NCI-H128 (cell line): Measurements from ENCODE around the gene GSE1.

ENCODE experiments used
- DNase-seq: peaks from one replicate; lab custom pipeline; 2025; ENCODE audit not compliant: unreplicated experiment; lab: John Stamatoyannopoulos, UW

Gene GSE1

DNA sequence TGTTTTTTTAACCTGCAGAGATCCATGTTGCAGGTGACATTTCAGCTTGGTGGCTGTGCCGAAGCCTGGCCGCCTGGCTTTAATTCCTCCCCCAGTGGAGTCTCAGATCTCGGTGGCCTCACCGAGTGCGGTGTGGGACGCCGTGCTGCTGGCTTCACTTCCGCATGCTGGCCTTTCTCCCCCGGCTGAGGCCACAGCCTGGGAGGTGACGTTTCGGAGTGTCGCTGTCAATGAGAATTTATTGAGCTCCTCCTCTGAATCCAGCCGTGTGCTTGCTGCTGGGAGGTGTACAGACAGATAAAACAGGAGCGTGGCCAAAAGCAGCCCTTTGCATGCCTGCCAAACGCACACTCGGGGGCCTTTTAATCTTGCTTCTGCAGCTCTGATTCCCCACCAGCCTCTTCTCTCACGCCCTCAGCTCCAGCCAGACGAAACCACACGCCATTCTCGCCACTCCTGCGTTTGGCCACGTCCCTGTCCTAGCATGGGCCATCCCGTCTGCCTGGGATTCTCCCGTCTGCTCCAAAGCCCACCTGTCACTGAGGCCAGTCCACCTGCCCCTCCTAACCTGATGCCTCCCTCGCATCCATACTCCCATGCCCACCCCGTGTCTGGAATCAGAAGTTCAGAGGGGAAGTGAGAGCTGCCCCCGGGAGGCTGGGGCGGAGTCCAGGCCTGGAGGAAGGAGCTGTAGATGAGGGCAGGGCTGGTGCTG, 3.6 kb downstream of the GSE1 start:
- DNase-seq, result no peak

DNA sequence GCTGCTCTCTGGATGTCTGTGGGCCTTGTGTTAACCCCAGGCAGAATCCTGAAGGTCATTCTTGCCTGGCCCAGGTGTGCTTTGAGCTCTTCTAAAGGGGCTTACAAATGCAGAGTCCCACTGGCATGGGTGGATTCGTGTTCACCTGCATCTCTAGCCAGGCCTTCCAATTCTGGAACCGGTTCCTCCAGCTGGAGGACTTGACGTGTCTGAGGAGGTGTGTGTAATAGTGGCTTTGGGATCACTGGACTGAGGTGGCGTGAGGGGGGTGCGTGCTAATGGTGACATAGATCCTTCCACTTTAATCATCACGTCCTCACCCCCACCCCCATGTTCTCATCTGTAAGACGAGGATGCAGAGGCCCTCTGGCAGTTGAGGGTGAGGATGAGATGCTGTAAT, 4.8 kb downstream of the GSE1 start:
- DNase-seq, result no peak

DNA sequence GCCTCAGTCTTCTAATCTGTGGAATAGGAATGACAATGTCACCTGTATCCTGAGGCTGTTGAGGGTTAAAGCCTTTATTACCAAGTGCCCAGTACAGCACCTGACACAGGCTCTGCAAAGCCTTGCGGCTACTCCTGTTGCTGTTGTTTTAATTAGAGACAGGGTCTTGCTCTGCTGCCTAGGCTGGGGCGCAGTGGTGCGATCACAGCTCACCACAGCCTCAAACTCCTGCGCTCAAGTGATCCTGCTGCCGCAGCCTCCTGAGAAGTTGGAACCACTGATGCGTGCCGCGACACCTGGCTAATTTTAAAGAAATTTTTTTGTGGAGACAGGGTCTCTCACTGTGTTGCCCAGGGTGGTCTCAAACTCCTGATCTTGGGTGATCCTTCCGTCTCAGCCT, 5.4 kb downstream of the GSE1 start:
- DNase-seq, result no peak

DNA sequence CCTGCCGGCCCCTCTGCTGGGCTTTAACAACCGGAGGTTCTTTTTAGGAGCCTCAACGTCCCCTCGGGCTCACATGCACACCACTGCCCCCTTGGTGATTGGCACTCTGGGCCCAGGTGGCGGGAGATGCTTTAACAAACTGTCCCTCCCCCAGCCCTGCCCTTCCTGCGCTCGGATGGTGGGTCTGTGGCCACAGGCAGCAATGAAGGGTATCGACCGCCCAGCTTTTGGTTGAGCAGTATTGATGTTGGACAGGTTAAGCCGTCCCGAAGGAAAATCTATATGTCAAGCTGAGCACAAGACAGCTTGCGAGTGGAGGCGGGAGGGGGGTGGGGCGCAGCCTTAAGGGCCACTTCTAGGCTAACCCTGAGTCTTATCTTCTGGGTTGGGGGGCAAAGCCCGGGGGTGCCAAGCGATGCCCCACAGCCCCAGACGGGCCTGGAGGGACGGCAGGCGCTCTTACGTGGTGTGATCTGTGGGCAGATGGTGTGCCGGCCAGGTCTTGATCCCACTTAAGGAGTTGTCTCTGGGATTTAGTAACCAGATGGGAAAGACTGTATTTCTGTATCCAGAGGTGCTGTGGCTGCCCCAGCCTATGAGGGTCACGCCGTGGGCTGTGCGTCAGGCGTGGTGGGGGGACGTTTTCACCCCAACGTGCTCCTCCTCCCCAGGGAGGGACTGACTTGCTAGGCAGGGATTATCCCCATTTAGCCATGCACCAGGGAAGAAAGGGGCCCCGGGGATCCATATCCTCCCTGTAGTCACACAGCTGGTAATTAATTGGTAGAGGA, 6.2 kb downstream of the GSE1 start:
- no peak for DNase-seq

DNA sequence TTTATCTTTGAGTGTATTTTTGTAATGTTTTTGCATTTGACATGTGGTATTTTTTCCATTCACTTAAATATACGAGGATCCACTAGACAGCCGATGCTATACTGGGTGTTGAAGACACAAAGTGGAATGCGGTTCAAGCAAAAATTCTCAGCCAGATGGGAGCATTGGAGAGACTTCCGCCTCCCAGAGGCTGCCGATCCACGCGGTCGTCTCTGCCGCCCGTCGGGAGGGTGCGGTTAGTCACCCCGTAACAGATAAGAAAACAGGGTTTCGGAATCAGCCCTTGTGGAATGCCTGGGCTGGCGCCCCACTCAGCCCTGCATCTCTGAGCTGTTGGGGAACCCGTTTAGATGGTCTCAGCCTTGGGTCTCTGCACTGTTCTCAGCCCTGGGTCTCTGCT, 7.3 kb downstream of the GSE1 start:
- DNase-seq, result no peak

DNA sequence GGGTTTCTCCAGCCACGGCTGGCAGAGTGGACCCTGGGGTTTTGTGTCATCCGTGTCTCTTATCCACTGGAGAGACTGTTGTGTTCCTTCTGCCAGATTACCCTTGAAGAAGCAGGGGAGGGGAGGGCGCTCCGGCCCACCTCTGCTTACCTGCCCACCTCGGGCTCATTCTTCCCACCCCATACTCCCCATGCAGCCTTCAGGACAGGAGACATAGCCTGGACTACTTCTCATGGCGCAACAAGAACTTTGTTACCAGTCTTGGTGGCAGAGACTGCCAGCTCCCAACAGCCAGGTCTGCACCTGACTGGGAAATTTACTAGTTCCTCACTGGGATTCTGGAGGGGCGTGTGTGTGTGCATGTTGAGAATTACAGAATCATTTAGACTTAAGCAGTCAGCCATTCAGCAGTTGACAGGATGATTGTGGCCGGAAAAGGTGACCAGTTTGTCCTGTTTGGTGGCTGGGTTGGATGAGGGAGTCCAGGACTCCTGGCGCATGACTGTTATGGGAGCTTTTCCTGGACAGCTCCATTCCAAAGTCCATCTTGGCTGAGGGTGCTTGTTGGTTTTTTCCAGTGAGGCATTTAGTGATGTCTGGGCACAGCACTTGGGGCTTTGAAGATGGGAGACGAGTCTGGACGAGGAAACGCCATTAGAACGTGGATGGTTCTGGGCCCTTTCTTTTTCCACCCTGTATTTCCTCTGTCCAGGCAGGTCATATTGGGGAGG, 8.7 kb downstream of the GSE1 start:
- no peak for DNase-seq

DNA sequence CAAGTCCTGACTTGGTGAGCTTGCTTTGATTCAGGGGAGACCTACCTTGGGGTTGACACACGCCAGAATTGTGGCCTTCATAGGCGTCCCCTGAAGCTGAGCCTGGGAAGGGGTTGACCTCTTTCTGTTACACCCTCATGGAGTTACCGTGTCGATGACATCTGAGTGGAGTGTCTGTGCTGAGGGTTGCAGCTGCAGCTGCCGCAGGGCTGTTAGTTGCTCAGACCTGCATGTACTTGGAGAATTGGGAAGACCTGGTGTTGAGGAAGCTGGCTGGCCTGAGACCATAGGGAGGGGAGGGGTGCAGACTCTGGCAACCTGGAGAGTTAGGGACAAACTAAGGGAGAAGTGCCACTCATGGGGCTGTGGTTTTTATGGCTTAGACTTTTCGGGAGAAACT, 9.6 kb downstream of the GSE1 start:
- no peak for DNase-seq

DNA sequence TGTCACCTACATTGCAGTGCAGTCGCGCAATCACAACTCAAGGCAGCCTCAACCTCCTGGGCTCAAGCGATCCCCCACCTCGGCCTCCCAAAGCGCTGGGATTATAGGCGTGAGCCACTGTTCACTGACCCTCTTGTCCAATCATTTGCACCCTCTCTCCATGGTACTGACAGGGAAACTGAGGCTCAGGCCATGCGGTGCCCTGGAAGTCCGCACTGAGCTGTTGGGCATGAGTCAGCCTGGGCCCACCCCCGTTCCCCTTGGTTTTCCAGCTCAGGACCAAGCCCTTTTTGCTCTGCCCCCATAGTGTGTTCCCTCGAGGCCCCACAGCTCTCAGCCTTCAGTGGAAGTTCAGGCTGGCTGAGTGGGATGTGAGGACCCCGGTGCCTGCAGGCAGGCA, 10.1 kb downstream of the GSE1 start:
- DNase-seq, result no peak

DNA sequence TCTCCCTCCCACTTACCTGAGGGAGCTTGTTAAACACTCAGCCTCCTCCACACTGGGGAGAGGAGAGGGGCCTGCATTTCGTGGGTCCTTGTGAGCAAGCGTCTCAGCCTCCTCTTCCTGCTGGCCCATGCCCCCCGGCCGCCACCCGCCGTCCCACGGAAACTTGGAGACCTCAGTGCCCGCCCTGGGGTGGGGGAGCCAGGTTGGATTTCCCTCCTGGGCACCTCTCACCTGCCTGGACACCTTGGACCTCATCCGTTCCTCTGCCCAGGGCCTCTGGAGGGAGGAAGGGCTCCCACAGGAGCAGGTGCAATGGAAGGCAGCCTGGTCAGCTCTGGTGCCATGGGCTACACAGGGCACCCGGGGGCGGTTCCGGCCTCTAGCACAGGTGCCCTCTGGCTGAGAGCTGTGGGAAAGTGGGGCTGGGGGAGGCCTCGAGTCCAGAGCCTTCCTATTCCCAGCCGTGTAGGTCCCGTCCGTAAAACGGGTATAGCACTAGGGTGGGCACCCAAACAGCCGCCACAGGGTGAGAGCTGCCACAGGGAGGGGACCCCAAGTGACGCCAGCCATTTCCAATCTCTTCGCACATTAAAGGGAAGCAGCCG, 11.0 kb downstream of the GSE1 start:
- no peak for DNase-seq

DNA sequence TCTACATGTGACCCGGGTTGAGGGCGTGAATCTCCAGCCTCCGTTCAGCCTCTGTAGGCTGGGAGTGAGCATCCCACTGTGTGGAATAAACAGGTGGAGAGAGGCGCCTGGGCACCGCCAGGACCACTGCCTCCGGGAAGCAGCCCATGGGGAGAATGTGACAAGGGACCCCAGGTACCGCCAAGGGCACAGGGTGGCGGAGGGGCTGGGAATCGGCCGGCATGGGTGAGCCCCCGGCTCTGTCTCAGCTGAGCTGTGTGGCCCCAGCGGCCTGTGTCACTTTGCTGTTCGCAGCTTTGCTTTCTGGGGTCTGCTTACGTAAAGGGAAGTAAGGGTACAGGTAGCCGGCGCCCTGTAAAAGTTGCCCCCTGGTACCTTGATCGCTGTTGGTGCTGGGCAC, 11.5 kb downstream of the GSE1 start:
- no peak for DNase-seq

DNA sequence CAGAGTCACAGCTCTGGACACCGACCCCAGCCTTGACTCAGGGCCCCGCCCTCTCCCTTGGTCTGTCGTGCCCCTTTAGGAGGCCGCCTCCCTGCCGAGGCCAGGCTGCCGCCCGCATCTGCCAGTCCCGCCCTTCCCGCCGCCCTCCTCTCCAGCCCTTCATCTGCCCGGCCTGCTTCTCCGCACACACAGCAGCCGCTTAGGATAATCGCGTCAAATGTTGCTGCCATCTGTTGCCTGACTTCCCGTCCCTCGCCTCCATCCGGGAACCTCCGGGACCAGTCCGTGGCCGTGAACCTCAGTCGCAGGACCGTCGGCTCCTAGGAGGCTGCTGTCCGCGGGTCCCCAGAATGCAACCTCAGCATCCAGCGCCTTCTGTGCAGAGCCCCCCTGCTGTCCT, 11.9 kb downstream of the GSE1 start:
- no peak for DNase-seq

DNA sequence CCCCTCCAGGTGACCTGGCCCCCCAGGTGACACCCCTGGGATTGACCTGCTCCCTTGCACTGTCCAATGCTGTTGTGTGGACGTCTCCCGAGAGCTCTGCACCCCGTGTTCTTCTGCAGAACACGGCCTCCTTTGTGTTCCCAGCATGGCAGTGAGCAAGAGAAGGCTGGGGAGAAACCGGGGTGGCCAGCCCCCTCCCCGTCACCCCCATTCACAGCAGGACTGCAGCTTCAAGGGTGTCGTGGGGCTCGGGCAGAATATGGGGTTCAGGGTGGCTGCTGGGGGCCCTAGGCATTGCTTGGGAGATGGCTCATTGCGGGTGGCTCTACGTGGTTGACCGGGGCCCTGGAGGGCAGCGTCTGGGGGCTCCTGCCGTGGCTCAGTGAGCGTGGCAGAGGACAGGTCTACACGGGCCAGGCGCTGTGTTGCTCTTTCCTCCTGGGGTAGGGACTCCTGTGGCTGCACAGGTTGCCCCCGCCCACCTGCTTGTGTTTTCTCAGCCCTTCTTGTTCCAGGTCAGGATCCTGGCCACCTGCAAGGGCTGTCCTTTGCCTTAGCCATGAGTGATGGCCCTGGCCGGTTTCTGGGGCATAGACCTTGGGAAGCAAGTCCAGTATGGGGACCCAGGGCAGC, 12.5 kb downstream of the GSE1 start:
- DNase-seq, result no peak

DNA sequence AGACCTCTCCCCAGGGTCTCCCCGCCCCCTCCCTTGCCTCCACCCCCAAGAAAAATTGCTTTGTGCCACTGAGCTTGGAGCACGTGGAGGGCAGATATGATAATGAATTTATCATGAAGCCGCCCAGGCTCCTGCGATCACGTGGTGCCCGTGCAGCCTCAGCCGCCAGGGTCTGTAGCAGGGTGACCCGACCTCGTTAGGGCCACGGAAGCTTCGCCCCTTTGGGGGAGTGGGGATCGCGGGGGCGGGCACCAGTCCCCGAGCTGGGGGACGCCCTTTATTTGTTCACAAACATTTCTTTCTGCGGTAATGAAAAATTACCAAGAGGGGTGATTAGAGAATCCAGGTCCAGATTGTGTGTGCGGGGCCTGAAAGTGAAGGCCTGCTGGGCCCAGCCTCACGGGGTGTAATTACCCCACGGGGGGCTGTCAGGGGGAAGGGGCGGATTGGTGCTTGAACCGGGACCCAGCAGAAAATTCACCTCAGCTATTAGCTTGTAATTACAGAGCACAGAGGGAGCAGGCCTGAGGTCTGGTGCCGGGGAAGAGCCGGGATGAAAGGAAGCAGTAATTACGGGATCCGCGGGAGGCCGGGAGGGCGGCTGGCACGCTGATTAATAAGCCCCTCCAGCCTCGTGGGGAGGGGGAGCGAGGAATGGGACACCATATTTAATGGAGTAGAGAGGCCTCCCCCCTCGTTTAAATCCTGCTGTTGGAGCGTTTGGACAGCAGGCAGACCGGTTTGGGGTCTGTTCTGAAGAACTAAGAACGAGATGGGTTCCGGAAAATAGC, 13.3 kb downstream of the GSE1 start:
- no peak for DNase-seq

DNA sequence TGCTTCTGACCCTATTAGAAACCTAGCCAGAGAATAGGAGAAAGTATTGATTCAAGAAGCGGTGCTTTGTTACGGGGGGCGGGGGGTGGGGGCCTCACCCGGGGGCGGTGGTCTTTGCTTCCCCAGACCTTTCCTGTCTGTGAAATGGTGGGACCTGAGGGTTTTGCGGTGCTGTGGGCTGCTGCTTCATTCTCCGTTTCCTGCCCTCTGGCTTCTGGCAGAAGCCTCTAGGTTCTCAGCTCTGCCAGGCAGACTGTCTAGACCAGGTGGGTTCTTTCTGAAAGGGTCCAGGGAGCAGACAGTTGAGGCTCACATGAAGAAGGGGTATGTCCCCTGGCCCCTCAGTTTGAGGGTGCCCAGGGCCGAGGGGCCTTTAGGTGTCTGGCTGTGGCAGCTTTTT, 14.0 kb downstream of the GSE1 start:
- DNase-seq, result no peak

DNA sequence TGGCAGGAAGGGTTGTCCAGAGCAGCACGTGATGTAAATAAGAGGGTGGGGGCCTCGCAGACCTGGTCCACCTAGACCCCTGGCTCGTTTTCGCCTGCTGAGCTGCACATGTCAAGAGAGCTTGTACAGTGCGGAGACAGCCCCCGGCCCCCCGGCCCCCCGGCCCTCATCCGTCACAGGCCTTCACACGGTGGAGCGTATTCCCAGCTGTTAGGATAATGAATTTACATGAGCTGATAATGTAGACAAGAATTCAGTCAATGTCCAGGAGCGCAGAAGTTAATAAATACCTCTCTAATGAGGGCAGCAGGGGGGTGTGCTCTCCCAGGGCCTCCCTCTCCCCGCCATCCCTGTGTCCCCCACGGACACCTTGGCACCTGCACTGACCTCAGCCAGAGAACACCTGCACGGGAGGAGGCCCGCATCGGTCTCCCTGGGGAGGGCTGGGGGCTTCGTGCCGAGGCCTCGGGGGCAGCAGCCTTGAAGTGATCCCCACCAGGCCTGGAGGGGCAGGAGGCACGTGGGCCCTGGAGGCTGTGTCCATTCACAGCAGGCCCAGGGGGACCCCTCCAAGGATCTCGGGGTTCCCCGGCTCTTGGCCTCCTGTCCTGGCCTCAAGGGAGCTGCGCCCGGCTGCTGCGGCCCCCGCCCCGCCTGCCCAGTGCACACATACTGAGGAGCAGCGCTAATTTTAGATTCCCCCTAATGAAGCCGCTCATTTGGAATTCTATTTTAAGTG, 14.6 kb downstream of the GSE1 start:
- DNase-seq, result no peak

DNA sequence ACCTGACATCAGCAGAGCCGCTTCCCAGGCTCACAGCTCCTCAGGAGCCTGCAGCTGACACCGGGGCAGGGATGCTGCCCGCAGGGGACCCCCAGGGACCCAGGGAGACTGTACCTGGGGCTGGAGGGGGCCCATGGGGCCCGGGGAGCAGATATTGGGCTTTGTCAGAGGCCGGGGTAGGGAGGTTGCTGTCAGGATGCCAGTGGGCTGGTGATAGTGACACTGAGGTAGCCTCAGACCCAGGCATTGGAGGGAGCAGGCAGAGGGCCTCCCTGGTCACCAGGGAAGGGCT, 15.1 kb downstream of the GSE1 start:
- DNase-seq, result no peak

DNA sequence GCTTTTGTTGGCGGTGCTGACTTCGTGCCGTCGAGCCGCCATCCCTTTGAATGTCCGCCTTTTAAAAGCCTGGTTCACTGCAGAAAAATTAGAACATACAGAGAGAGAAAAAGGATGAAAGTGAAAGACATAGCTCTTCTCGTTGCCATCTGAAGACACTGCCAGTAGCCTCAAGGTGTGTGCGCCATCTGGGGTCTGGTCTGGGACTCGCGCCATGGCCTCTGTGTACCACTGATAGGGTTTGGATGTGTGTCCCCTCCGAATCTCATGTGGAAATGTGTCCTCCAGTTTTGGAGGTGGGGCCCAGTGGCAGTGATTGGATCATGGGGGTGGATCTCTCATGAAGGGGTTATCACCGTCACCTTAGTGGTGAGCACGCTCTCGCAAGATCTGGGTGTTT, 15.5 kb downstream of the GSE1 start:
- no peak for DNase-seq

DNA sequence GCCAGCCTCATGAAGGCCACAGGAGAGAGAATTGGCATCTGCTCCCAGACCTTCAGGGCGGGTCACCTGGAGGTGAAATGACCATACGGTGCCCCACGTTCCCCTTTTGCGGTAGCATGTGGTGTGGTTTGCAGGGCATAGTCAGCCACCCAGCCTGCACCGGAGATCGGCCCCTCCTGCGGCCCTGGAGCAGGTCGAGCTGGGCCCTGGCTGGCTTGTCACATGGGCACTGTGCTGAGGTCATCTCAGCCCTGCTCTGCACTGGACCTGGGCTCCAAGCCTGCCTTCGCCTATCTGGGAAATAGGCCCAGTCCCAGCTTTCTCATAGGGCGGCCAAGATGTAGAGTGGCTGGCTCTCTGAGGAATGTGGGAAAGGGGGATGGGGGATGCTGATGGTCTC, 16.2 kb downstream of the GSE1 start:
- DNase-seq, result no peak

DNA sequence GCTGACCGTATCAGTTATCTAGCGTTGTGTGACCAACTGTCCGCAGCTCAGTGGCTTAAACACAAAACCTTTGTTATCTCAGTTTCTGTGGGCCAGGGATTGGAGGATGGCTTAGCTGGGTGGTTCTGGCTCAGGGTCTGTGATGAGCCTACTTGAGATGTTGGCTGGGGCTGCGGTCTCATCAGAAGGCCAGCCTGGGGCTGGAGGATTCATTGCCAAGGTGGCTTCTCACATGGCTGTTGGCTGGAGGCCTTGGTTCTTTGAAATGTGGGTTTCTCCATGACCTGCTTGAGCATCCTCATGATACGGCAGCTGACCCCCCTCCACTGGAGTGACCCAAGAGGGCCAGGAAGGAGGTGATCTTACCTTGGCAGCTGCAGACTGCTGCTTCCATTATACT, 16.7 kb downstream of the GSE1 start:
- no peak for DNase-seq

DNA sequence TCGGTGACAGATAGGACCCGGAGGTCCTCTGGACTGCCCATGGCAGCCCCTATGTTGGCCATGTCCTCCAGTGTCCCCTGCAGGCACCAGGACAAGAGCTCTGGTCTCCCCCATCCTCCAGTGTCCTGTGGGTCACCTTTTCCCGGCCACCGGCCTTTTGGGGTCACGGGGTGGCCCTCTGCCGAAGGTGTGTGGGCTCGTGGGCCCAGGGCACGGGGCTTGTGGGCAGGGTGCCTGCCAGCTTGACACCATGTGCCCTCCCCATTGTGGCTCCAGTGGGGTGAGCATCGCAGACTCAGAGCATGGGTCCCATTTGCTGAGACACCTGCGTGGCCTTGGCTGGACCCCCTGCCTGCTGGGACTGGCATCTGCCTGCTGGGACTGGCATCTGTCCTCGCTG, 18.1 kb downstream of the GSE1 start:
- DNase-seq, result no peak
